K562 (cell line): ENCODE data around the gene NDUFA6. TPM values are rescaled to one million over a fixed set of nuclear protein-coding genes. Genes with fewer than 3 reads are reported as not detected.

ENCODE experiments used
- ATF4 ChIP-seq: fragments of 450-650 bp; formaldehyde crosslinking; IDR thresholded peaks from 2 replicates; pipeline ENCODE4 v1.4.0; 2022; ENCODE audit warnings: mild to moderate bottlenecking, moderate library complexity
- CUX1 ChIP-seq: fragments of 200-800 bp; sonication (Bioruptor generic); IDR thresholded peaks from 2 replicates; pipeline ENCODE4 v1.6.1; 2016; ENCODE audit warnings: missing genetic modification characterization, missing compliant biosample characterization
- GTF2E2 ChIP-seq: fragments of 200-800 bp; sonication (Bioruptor generic); IDR thresholded peaks from 2 replicates; pipeline ENCODE4 v1.6.1; 2016; ENCODE audit warnings: missing genetic modification characterization, missing compliant biosample characterization
- GTF3C2 ChIP-seq: IDR thresholded peaks from 3 replicates; pipeline ENCODE4 v1.6.1; 2011; ENCODE audit warnings: borderline replicate concordance, mild to moderate bottlenecking, moderate library complexity; ENCODE audit not compliant: insufficient read length; ENCODE audit errors: extremely low read depth
- MCM5 ChIP-seq: fragments of 450-650 bp; IDR thresholded peaks from 2 replicates; pipeline ENCODE4 v1.6.1; 2016; ENCODE audit warnings: low read depth
- U2AF1 ChIP-seq: fragments of 200-400 bp; formaldehyde crosslinking; optimal IDR thresholded peaks from 2 replicates; pipeline ENCODE3; 2017; ENCODE audit warnings: mild to moderate bottlenecking, low read depth, low read length, moderate library complexity
- polyA plus RNA-seq, 8 experiments: library from polyadenylated mRNA; depleted of rRNA in 4 of 8; stranded (reverse) in 5 of 8; unstranded in 3 of 8; fragments of >200 nt; fragmentation: Nextera tagmentation in 2 of 8; fragmentation: Illumina TruSeq in 1 of 8; extraction: Ambion mirVana in 2 of 8; extraction: Trizol in 1 of 8; gene quantifications; 2 replicates each; pipeline versions ENCODE4 v1.2.1 to v1.2.3, GENCODE V29; 2011 to 2014; ENCODE audit warnings: inconsistent platforms in 1 of 8, missing spikeins in 1 of 8
- total RNA-seq, 7 experiments: library from RNA; depleted of rRNA in 6 of 7; stranded (reverse); fragments of >200 nt in 6 of 7; fragmentation: Illumina TruSeq in 2 of 7; extraction: Trizol in 2 of 7; gene quantifications; 2 replicates each; pipeline versions ENCODE4 v1.2.1 to v1.2.3, GENCODE V29; 2011 to 2021; ENCODE audit warnings: low replicate concordance in 1 of 7
- TF ChIP-seq, protein P1 (sequence below), 2 experiments: fragments of 200-800 bp in 1 of 2; sonication (Bioruptor generic) in 1 of 2; sonication (generic) in 1 of 2; formaldehyde crosslinking in 1 of 2; IDR thresholded peaks in 1 of 2; conservative IDR thresholded peaks in 1 of 2; 2 replicates each; pipeline versions ENCODE4 v1.5.0 to v1.6.1; 2016 to 2020; ENCODE audit warnings: missing compliant biosample characterization in 1 of 2, missing genetic modification characterization in 1 of 2, missing genetic modification reagents in 1 of 2

The NDUFA6 gene
- total and polyA plus RNA-seq, 9 of the 15 experiments (the other 6 are each of a cell fraction or from before 2014, with no cell fraction given) = 90.0 to 474 (median 128) TPM

DNA sequence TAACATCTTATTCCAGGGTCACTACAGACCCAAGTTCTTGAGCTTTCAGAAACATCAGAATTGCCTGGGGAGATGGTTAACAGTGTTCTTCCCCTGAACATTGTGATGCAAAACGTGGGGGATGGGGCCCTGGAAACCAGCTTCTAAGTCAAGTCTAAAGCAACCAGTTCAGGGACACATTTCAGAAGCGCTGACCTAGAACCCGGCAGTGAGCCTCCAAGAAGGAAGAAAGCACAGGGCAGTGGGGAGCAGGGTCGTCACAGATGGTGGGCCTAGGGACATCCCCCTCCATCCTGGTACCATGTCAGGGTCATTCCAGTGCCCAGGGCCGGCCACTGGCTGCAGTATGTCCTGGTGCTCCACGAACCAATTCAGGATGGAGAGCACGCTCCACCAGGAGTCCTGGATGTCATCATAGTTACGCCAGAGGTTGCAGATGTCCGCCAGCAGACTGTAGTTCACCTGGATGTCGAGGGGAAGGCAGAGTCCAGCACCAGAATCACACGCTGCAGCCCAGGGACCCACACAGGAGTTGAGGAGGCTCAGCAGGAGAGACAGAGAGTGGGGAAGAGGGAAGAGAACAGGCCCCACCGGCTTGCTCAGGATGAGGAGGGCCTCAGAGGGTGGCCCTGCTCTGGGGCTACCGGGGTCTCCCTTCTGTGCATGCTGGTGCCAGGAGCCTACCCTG lies 25.0 kb downstream of the NDUFA6 start (continued):
- no peak for TF ChIP-seq CUX1 (CRISPR knock-in tag)
- TF ChIP-seq U2AF1 = no peak
- TF ChIP-seq, protein P1, sequence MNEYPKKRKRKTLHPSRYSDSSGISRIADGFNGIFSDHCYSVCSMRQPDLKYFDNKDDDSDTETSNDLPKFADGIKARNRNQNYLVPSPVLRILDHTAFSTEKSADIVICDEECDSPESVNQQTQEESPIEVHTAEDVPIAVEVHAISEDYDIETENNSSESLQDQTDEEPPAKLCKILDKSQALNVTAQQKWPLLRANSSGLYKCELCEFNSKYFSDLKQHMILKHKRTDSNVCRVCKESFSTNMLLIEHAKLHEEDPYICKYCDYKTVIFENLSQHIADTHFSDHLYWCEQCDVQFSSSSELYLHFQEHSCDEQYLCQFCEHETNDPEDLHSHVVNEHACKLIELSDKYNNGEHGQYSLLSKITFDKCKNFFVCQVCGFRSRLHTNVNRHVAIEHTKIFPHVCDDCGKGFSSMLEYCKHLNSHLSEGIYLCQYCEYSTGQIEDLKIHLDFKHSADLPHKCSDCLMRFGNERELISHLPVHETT (CRISPR knock-in tag; conservative IDR thresholded peaks at IDR 0.05 in 1 of 2, IDR thresholded peaks at IDR 0.05 in 1 of 2) = no peak
- TF ChIP-seq MCM5 = no peak
- TF ChIP-seq GTF2E2 = no peak
- TF ChIP-seq ATF4 (CRISPR knock-in tag) = no peak
- no peak for TF ChIP-seq GTF3C2
- TF ChIP-seq, all 486 proteins: peak for 0
